T-cell (primary cell): ENCODE measurements around the gene PAK2. TPM values are rescaled to one million over a fixed set of nuclear protein-coding genes. Genes with fewer than 3 reads are reported as not detected.
"Not testable (repeated sequence)": the region's sequence is repeated elsewhere in the genome, so short reads cannot be mapped to it uniquely, and the experiment has no call there.

Source experiments
- ATAC-seq, 4 experiments: fragments of 200-7000 bp in 3 of 4; fragments of 150-1000 bp in 1 of 4; cut with Tn5 transposase; replicated peaks in 1 of 4; 1 replicate in 3 of 4; 2 replicates in 1 of 4; pipeline ENCODE4 v1.10.0; 2021; ENCODE audit warnings: moderate library complexity in 3 of 4, mild to moderate bottlenecking in 2 of 4, moderate number of reproducible peaks in 1 of 4
- CTCF ChIA-PET, 2 donors: fragments of 300-600 bp; sonication (Branson Sonifier 250); formaldehyde crosslinking; loops; one replicate each; lab custom pipeline; 2022; ENCODE audit warnings: antibody characterized with exemption in 2 of 2; lab: Charles Lee
- POLR2A ChIA-PET, 2 donors: fragments of 300-600 bp; sonication (Branson Sonifier 250); formaldehyde crosslinking; loops; one replicate each; lab custom pipeline; 2022; ENCODE audit warnings: antibody characterized with exemption in 2 of 2; lab: Charles Lee
- DNase-seq, 35 experiments: peaks; one replicate each; pipeline versions ENCODE4 v3.0.0 to v3.0.0-alpha.2; 2013 to 2023
- H3K27ac ChIP-seq: one replicate; pipeline ENCODE4 v1.5.1; 2013; ENCODE audit warnings: low read length
- H3K27me3 ChIP-seq, 2 experiments: replicated peaks in 1 of 2; 1 replicate in 1 of 2; 2 replicates in 1 of 2; pipeline versions ENCODE4 v1.6.1 to v1.7.0; 2013; ENCODE audit warnings: low read length in 1 of 2, mixed read lengths in 1 of 2; ENCODE audit not compliant: control insufficient read depth in 2 of 2, insufficient read depth in 2 of 2; ENCODE audit errors: extremely low read depth in 1 of 2
- H3K36me3 ChIP-seq, 2 donors: 1 replicate in 1 of 2; 2 replicates in 1 of 2; pipeline versions ENCODE4 v1.6.1 to v1.7.0; 2013; ENCODE audit warnings: low read length in 1 of 2; ENCODE audit not compliant: control insufficient read depth in 2 of 2, insufficient read depth in 1 of 2; ENCODE audit errors: extremely low read depth in 1 of 2
- H3K4me1 ChIP-seq, 2 experiments: 1 replicate in 1 of 2; 2 replicates in 1 of 2; pipeline versions ENCODE4 v1.6.1 to v1.7.0; 2013; ENCODE audit warnings: low read length in 2 of 2, mixed read lengths in 1 of 2; ENCODE audit not compliant: insufficient read depth in 2 of 2, control insufficient read depth in 1 of 2; ENCODE audit errors: extremely low read depth in 1 of 2
- H3K4me3 ChIP-seq, 2 donors: 1 replicate in 1 of 2; 2 replicates in 1 of 2; pipeline versions ENCODE4 v1.5.1 to v1.7.0; 2013; ENCODE audit warnings: mild to moderate bottlenecking in 2 of 2, low read length in 1 of 2, moderate library complexity in 1 of 2; ENCODE audit not compliant: control insufficient read depth in 1 of 2; ENCODE audit errors: extremely low read depth in 1 of 2
- H3K9me3 ChIP-seq: 2 replicates; pipeline ENCODE4 v1.7.0; 2013
- H3K27ac Mint-ChIP-seq, 2 donors: one replicate each; pipeline ENCODE4 v1.8.0; 2020 to 2021; ENCODE audit warnings: mild to moderate bottlenecking in 2 of 2, mixed read lengths in 2 of 2
- H3K27me3 Mint-ChIP-seq, 2 donors: one replicate each; pipeline ENCODE4 v1.8.0; 2021 to 2022; ENCODE audit warnings: mixed read lengths in 2 of 2
- H3K36me3 Mint-ChIP-seq: one replicate; pipeline ENCODE4 v1.8.0; 2021; ENCODE audit warnings: mixed read lengths
- H3K4me1 Mint-ChIP-seq, 3 donors: one replicate each; pipeline ENCODE4 v1.8.0; 2020 to 2022; ENCODE audit warnings: mixed read lengths in 3 of 3, mild to moderate bottlenecking in 1 of 3
- H3K4me3 Mint-ChIP-seq, 3 donors: one replicate each; pipeline ENCODE4 v1.8.0; 2020 to 2022; ENCODE audit warnings: mild to moderate bottlenecking in 3 of 3, mixed read lengths in 3 of 3, moderate library complexity in 3 of 3
- H3K9me3 Mint-ChIP-seq, 3 donors: one replicate each; pipeline ENCODE4 v1.8.0; 2020 to 2022; ENCODE audit warnings: mixed read lengths in 3 of 3
- WGBS: methylation state at CpG from one replicate; pipeline ENCODE4 v1.1.5; 2013; ENCODE audit warnings: missing lambda C conversion rate; ENCODE audit not compliant: insufficient coverage; 5-methylcytosine and 5-hydroxymethylcytosine counted together
- total RNA-seq, 35 experiments: library from RNA in 6 of 35; stranded (reverse) in 6 of 35; fragments of 120-200 nt in 1 of 35; gene quantifications; one replicate each; pipeline versions ENCODE4 v1.2.1 to v1.2.4 and lab custom pipeline; 2013 to 2026

Gene PAK2
- total RNA-seq, 5 donors from 2014 or later (not counting 1 experiment from before 2014, with no cell fraction given): 62.7 to 87.3 (median 76.2) TPM

- Histone ChIP-seq H3K27ac (no peak overlapping the region), H3K4me1 (no peaks in the 10 kb centered on the region), H3K36me3 (peaks cover 0 to 6% of the 10 kb centered on the region in 2 donors), H3K9me3 (no peaks in the 10 kb centered on the region), H3K27me3 (no peaks in the 10 kb centered on the region), H3K4me3 (no peak overlapping the region)
- Mint-ChIP-seq H3K27me3 (no peaks in the 10 kb centered on the region), H3K36me3 (peaks cover 5% of the 10 kb centered on the region), H3K27ac (no peak overlapping the region), H3K4me1 (peaks cover 0 to 5% (median 2%) of the 10 kb centered on the region in 3 donors), H3K9me3 (no peaks in the 10 kb centered on the region), H3K4me3 (no peak overlapping the region)
- POLR2A ChIA-PET: no interaction called here
- ATAC-seq: no peak
- DNase-seq: no peak
- CTCF ChIA-PET: interaction anchor here in 1 of 2 donors (0.6 kb wide), 2 partner anchors 245 to 891 kb away, joined by 3 read pairs; no protein-coding TSS in a partner anchor
- 90% methylated on average over 4 of the region's 8 CpGs for WGBS
These were observed 95.4 kb downstream of the PAK2 start for GRCh38 chr3:196835086-196835485.

DNA sequence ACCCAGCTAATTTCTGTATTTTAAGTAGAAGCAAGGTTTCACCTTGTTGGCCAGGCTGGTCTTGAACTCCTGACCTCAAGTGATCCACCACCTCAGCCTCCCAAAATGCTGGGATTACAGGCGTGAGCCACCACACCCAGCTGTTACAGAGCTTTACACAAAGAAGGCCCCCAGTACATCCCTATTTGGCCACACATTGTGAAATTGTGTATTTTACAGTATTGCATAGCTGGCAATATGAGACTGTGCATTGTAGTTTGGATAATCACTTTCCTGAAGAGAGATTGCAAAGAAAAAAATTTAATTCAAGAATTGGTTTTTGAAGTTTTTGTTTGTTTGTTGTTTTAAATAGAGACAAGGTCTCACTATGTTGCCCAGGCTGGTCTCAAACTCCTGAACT lies 97.0 kb downstream of the PAK2 start:
- H3K27ac Mint-ChIP-seq, H3K9me3 ChIP-seq, H3K27ac ChIP-seq, ATAC-seq, H3K4me3 ChIP-seq, H3K4me3 Mint-ChIP-seq, H3K36me3 ChIP-seq, DNase-seq, H3K4me1 Mint-ChIP-seq, H3K9me3 Mint-ChIP-seq, H3K4me1 ChIP-seq, H3K27me3 Mint-ChIP-seq, POLR2A ChIA-PET, H3K36me3 Mint-ChIP-seq, H3K27me3 ChIP-seq: not testable (repeated sequence)
- WGBS: no CpG with 5 or more reads among the region's 1 CpG
- CTCF ChIA-PET: interaction anchor here (0.6 to 0.9 kb wide), 3 partner anchors 8 to 206 kb away, joined by 3 to 5 read pairs (median 4); no protein-coding TSS in a partner anchor

DNA sequence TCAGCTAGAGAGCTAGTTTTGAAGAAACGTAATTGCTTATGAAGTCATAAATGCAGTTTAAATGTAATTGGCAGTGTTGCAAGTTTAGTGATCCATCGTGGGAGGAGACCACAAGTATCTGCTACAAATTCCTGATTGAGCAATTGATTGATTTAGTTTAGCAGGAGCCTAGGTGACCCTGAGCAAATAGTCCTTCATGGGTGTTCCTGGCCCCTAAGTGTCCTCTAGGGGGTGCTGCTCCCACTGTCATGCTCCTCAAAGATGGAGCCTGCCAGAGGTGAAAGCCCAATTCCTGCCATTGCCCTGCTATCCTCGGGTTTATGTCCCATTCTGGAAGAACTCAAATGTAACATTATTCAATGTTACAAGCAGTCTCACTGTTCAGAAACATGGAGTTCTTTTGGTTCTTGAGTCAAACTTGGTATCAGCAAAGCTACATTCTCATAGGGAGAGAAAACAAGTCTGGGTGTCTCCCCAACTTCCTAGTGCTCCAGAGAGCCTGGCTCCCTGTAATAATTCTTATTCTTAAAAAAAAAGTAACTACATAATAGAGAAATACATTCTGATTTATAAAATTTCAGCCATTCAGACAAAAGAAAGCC lies 98.3 kb downstream of the PAK2 start:
- 47% methylated on average over 3 of the region's 3 CpGs for whole genome bisulfite sequencing
- H3K4me1 Mint-ChIP-seq: peaks cover 0 to 5% (median 2%) of the 10 kb centered on the region in 3 donors
- ChIA-PET CTCF (interaction anchor here in 1 of 2 donors (0.5 to 0.9 kb wide), 4 partner anchors 27 to 133 kb away, joined by 3 to 5 read pairs (median 3); no protein-coding TSS in a partner anchor), POLR2A (no interaction called here)
- H3K27me3 Mint-ChIP-seq: no peaks in the 10 kb centered on the region
- H3K9me3 ChIP-seq: no peaks in the 10 kb centered on the region
- no peaks in the 10 kb centered on the region for H3K9me3 Mint-ChIP-seq
- DNase-seq: peak; percentile 31 to 87 (median 65)
- H3K27ac Mint-ChIP-seq: no peak overlapping the region
- no peak overlapping the region for H3K4me3 Mint-ChIP-seq
- H3K4me3 ChIP-seq: no peak overlapping the region
- H3K36me3 Mint-ChIP-seq: no peaks in the 10 kb centered on the region
- ATAC-seq: peak; percentile 79 to 93 (median 87)
- H3K27me3 ChIP-seq: peaks cover 0 to 3% of the 10 kb centered on the region in 2 experiments
- no peaks in the 10 kb centered on the region for H3K36me3 ChIP-seq
- no peak overlapping the region for H3K27ac ChIP-seq
- no peaks in the 10 kb centered on the region for H3K4me1 ChIP-seq

DNA sequence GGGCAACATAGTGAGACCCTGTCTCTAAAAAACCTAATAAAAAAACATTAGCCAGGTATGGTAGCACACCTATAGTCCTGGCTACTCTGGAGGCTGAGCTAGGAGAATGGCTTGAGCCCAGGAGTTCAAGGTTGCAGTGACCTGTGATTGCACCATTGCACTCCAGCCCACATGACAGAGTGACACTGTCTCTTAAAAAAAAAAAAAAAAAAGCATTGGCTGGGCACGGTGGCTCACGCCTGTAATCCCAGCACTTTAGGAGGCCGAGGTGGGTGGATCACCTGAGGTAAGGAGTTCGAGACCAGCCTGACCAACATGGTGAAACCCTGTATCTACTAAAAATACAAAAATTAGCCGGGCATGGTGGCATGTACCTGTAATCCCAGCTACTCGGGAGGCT lies 99.7 kb downstream of the PAK2 start:
- H3K27me3 ChIP-seq, POLR2A ChIA-PET, H3K27me3 Mint-ChIP-seq, H3K36me3 Mint-ChIP-seq, CTCF ChIA-PET, H3K4me3 Mint-ChIP-seq, H3K36me3 ChIP-seq, H3K9me3 Mint-ChIP-seq, H3K4me3 ChIP-seq, H3K27ac Mint-ChIP-seq, DNase-seq, ATAC-seq, H3K4me1 ChIP-seq, H3K27ac ChIP-seq, H3K9me3 ChIP-seq, H3K4me1 Mint-ChIP-seq: not testable (repeated sequence)
- WGBS: no CpG with 5 or more reads among the region's 6 CpGs

- no peaks in the 10 kb centered on the region for H3K9me3 ChIP-seq
- H3K4me1 ChIP-seq: no peaks in the 10 kb centered on the region
- no peak overlapping the region for H3K27ac ChIP-seq
- ChIA-PET POLR2A (interaction anchor here in 1 of 2 donors (0.5 kb wide), 1 partner anchor 75 kb away, joined by 10 read pairs; no protein-coding TSS in a partner anchor), CTCF (no interaction called here)
- WGBS: 71% methylated on average over 7 of the region's 17 CpGs
- Mint-ChIP-seq H3K4me1 (peaks cover 0 to 3% (median 2%) of the 10 kb centered on the region in 3 donors), H3K36me3 (no peaks in the 10 kb centered on the region), H3K9me3 (no peaks in the 10 kb centered on the region), H3K4me3 (no peak overlapping the region), H3K27ac (no peak overlapping the region), H3K27me3 (no peaks in the 10 kb centered on the region)
- peaks cover 0 to 3% of the 10 kb centered on the region in 2 experiments for H3K27me3 ChIP-seq
- no peak overlapping the region for H3K4me3 ChIP-seq
- no peak for ATAC-seq
- no peaks in the 10 kb centered on the region for H3K36me3 ChIP-seq
- DNase-seq: no peak
These were observed 103.1 kb downstream of the PAK2 start for GRCh38 chr3:196842567-196843434.

DNA sequence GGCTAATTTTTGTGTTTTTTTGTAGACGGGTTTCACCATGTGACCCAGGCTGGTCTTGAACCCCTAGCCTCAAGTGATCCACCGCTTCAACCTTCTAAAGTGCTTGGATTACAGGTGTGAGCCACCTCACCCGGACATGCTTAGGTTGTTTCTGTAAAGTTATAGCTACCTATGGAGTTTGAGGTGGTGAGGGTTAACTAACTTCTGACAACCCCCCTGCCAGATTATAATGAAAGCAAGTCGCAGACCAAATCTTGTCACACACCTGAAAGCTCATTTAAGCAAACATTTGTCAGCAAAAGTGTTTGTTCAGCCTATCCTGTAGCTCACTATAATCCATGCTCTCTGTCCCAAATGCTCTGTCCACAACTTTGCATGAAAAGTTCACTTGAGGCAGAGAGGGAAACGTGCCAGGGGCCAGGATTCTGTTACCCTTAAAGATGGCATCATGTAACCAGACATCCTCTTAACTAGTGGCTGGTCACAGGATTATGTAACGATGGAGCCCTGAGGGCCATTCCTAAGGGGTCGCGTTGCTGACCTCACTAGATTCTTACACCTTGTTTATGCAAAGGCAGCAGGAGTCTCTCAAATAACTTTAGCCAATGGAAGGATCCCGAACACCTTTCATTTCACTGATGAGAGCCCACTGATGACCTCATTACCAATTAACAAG lies 103.9 kb downstream of the PAK2 start:
- no peaks in the 10 kb centered on the region for H3K9me3 Mint-ChIP-seq
- H3K27ac Mint-ChIP-seq: no peak overlapping the region
- no peak overlapping the region for H3K27ac ChIP-seq
- no peak for ATAC-seq
- DNase-seq: no peak
- H3K4me3 Mint-ChIP-seq: no peak overlapping the region
- H3K4me3 ChIP-seq: no peak overlapping the region
- peaks cover 0 to 3% of the 10 kb centered on the region in 2 experiments for H3K27me3 ChIP-seq
- H3K36me3 Mint-ChIP-seq: no peaks in the 10 kb centered on the region
- CTCF ChIA-PET: no interaction called here
- no peaks in the 10 kb centered on the region for H3K9me3 ChIP-seq
- H3K4me1 ChIP-seq: no peaks in the 10 kb centered on the region
- POLR2A ChIA-PET: interaction anchor here in 1 of 2 donors (0.5 kb wide), 1 partner anchor 74 kb away, joined by 10 read pairs; no protein-coding TSS in a partner anchor
- 87% methylated on average over 6 of the region's 9 CpGs for WGBS
- no peaks in the 10 kb centered on the region for H3K4me1 Mint-ChIP-seq
- H3K36me3 ChIP-seq: no peaks in the 10 kb centered on the region
- no peaks in the 10 kb centered on the region for H3K27me3 Mint-ChIP-seq
